MM.1S (cell line): ENCODE measurements around the gene MAML1.

Experiments used
- CTCF ChIP-seq: fragments of 300-600 bp; sonication (generic); IDR thresholded peaks from 2 replicates; pipeline ENCODE4 v1.5.1; 2016; ENCODE audit warnings: antibody characterized with exemption, low read length, mixed read lengths
- EZH2 ChIP-seq: fragments of 300-600 bp; sonication (generic); optimal IDR thresholded peaks from 2 replicates; pipeline ENCODE3; 2017; ENCODE audit warnings: low read depth, mild to moderate bottlenecking, antibody characterized with exemption, low read length, mixed read lengths

DNA sequence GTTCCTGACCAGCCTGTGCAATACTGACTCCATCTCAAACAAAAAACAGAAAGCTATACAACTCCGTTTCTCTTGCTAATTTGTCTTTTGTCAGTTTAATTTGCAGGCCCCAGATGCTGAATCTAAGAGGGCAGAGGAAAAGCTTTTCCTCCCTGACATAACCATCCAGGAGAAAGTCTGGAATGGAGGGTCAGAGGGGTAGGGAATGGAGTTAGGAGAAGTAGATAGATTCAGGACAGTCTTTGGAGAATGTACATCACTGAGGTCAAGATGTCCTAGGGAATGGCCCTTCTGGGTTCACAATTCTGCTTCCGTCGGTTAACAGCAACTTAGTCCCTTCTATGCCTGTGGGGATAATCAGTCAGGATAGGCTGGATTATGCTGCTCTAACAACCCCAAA, 81.5 kb downstream of the MAML1 start:
- TF ChIP-seq EZH2 (no peak), CTCF (no peak)
